Naive thymus-derived CD4-positive, alpha-beta T cell (primary cell): Measurements from ENCODE around the gene PCDHGB5. TPM values are rescaled to one million over a fixed set of nuclear protein-coding genes. Genes with fewer than 3 reads are reported as not detected.
A peak's percentile ranks its signal among the peaks of the same experiment; 100 is the strongest.

Experiments
- ATAC-seq: fragments of 150-1000 bp; cut with Tn5 transposase; 2 replicates; pipeline ENCODE4 v1.10.0; 2021; ENCODE audit warnings: mild to moderate bottlenecking, moderate library complexity
- CTCF ChIA-PET: fragments of 350-600 bp; sonication (Branson Sonifier 250); formaldehyde crosslinking; loops from one replicate; lab custom pipeline; 2021; ENCODE audit warnings: antibody characterized with exemption; lab: Charles Lee
- POLR2A ChIA-PET: fragments of 350-600 bp; sonication (Branson Sonifier 250); formaldehyde crosslinking; loops from one replicate; lab custom pipeline; 2021; ENCODE audit warnings: antibody characterized with exemption, inconsistent platforms; lab: Charles Lee
- DNase-seq, 9 donors: peaks; one replicate each; pipeline versions ENCODE4 v3.0.0 to v3.0.0-alpha.2; 2020 to 2022; ENCODE audit warnings: mixed read lengths in 1 of 9
- H3K27ac ChIP-seq: one replicate; pipeline ENCODE4 v1.7.0; 2013; ENCODE audit warnings: mild to moderate bottlenecking, low read depth, low read length, moderate library complexity
- H3K27me3 ChIP-seq, 2 donors: one replicate each; pipeline ENCODE4 v1.7.0; 2013; ENCODE audit warnings: low read length in 2 of 2, mild to moderate bottlenecking in 2 of 2, moderate library complexity in 2 of 2; ENCODE audit not compliant: control insufficient read depth in 2 of 2, insufficient read depth in 2 of 2
- H3K36me3 ChIP-seq, 3 experiments: 1 replicate in 2 of 3; 2 replicates in 1 of 3; pipeline ENCODE4 v1.7.0; 2013; ENCODE audit warnings: low read length in 3 of 3, mild to moderate bottlenecking in 3 of 3, moderate library complexity in 1 of 3; ENCODE audit not compliant: insufficient read depth in 3 of 3, control insufficient read depth in 2 of 3
- H3K4me1 ChIP-seq, 2 donors: one replicate each; pipeline ENCODE4 v1.7.0; 2013; ENCODE audit warnings: low read length in 2 of 2, mild to moderate bottlenecking in 2 of 2, moderate library complexity in 1 of 2; ENCODE audit not compliant: control insufficient read depth in 2 of 2, insufficient read depth in 2 of 2
- H3K4me3 ChIP-seq: 2 replicates; pipeline ENCODE4 v1.7.0; 2013; ENCODE audit warnings: mild to moderate bottlenecking, low read length
- H3K9me3 ChIP-seq, 3 experiments: 1 replicate in 2 of 3; 2 replicates in 1 of 3; pipeline ENCODE4 v1.7.0; 2013; ENCODE audit warnings: low read length in 3 of 3; ENCODE audit not compliant: control insufficient read depth in 2 of 3
- H3K27ac Mint-ChIP-seq, 9 donors: one replicate each; pipeline ENCODE4 v1.8.0; 2020 to 2022; ENCODE audit warnings: mixed read lengths in 9 of 9, mild to moderate bottlenecking in 8 of 9, moderate library complexity in 5 of 9, inconsistent platforms in 2 of 9
- H3K27me3 Mint-ChIP-seq, 5 donors: one replicate each; pipeline ENCODE4 v1.8.0; 2021 to 2022; ENCODE audit warnings: mixed read lengths in 5 of 5, mild to moderate bottlenecking in 1 of 5
- H3K36me3 Mint-ChIP-seq, 5 donors: one replicate each; pipeline ENCODE4 v1.8.0; 2020 to 2022; ENCODE audit warnings: mixed read lengths in 5 of 5, mild to moderate bottlenecking in 3 of 5, inconsistent platforms in 1 of 5
- H3K4me1 Mint-ChIP-seq, 7 donors: one replicate each; pipeline ENCODE4 v1.8.0; 2020 to 2022; ENCODE audit warnings: mixed read lengths in 7 of 7, mild to moderate bottlenecking in 3 of 7, inconsistent platforms in 1 of 7
- H3K4me3 Mint-ChIP-seq, 10 donors: one replicate each; pipeline ENCODE4 v1.8.0; 2020 to 2022; ENCODE audit warnings: mild to moderate bottlenecking in 10 of 10, mixed read lengths in 10 of 10, moderate library complexity in 6 of 10, inconsistent platforms in 2 of 10
- H3K9me3 Mint-ChIP-seq, 11 donors: one replicate each; pipeline ENCODE4 v1.8.0; 2020 to 2022; ENCODE audit warnings: mixed read lengths in 11 of 11, mild to moderate bottlenecking in 4 of 11, inconsistent platforms in 1 of 11, moderate library complexity in 1 of 11
- intact Hi-C, 2 donors: fragments of 100-400 bp; cut with micrococcal nuclease; formaldehyde crosslinking; loops; one replicate each; pipeline ENCODE4 v1.15.1; 2023
- polyA plus RNA-seq, 2 donors: library from polyadenylated mRNA; unstranded; fragments of 300-500 nt; fragmentation: Illumina TruSeq; gene quantifications; one replicate each; pipeline ENCODE4 v1.2.3, GENCODE V29; 2021
- total RNA-seq, 6 experiments: library from RNA in 5 of 6; stranded (reverse) in 5 of 6; gene quantifications; 1 replicate in 5 of 6; 2 replicates in 1 of 6; pipeline ENCODE4 v1.2.3 and lab custom pipeline; 2021 to 2026

The PCDHGB5 gene
- total and polyA plus RNA-seq, 7 experiments from 2014 or later = 0.09 to 0.49 (median 0.42) TPM

GRCh38 chr5:141366016-141366896 is 31.5 kb upstream of the PCDHGB5 start:
- ATAC-seq = no peak
- Histone ChIP-seq H3K4me3 (no peak overlapping the region), H3K4me1 (no peaks in the 10 kb centered on the region), H3K27me3 (peaks cover 5 to 25% of the 10 kb centered on the region in 2 donors), H3K27ac (no peak overlapping the region), H3K36me3 (no peaks in the 10 kb centered on the region), H3K9me3 (peaks cover 0 to 49% (median 0%) of the 10 kb centered on the region in 3 experiments)
- Mint-ChIP-seq H3K9me3 (peaks cover 12 to 93% (median 59%) of the 10 kb centered on the region in 11 donors), H3K27ac (no peak overlapping the region), H3K36me3 (peaks cover 8 to 34% (median 16%) of the 10 kb centered on the region in 5 donors), H3K27me3 (peaks cover 54 to 93% (median 83%) of the 10 kb centered on the region in 5 donors), H3K4me3 (no peak overlapping the region), H3K4me1 (peaks cover 2 to 12% (median 6%) of the 10 kb centered on the region in 7 donors)
- ChIA-PET CTCF (no interaction called here), POLR2A (no interaction called here)
- DNase-seq = no peak
- intact Hi-C loops = loop anchor here in 1 of 2 donors (10.0 kb wide), 1 partner anchor 131 kb away; no protein-coding TSS in a partner anchor

DNA sequence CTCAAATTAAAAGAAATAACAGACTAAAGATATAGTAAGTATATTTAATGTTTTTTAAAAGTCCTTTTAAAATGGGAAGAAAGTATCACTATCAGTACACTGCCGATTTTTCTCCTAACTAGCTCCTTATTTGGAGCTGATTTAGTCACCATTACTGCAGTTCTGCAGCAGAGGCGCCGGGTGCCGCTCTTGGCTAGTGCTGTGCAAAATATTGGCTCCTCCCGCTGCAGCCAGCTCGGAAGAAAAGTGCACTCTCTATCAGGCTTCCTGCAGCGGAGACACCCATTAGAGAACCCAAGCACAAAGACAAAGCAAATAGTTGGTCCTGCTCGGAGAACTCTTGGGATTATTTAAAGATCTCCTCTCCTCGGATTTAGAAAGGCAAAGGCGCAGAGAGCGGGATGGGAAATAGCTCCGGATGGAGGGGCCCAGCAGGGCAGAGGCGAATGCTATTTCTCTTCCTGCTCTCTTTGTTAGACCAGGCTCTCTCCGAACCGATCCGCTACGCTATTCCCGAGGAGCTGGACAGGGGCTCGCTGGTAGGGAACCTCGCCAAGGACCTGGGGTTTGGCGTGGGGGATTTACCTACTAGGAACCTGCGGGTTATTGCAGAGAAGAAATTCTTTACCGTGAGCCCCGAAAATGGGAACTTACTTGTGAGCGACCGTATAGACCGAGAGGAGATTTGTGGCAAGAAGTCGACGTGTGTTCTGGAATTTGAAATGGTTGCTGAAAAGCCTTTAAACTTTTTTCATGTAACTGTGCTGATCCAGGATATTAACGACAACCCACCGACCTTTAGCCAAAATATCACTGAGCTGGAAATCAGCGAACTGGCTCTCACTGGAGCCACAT is 27.5 kb upstream of the PCDHGB5 start, which contains the start of gene PCDHGB3:
TSS of gene PCDHGB3 (plus strand) at position 249 of the 855 bp plus-strand sequence. CDS start at position 402, 153 bp downstream.
- H3K4me1 ChIP-seq = no peaks in the 10 kb centered on the region
- ChIA-PET POLR2A (no interaction called here), CTCF (interaction anchor here (0.6 to 1.2 kb wide), 5 partner anchors 51 to 539 kb away, joined by 3 to 5 read pairs (median 4); partner anchors contain the start of gene PCDHGA11)
- peaks cover 4 to 24% (median 7%) of the 10 kb centered on the region in 5 donors for H3K36me3 Mint-ChIP-seq
- DNase-seq = peak in 5 of 9 donors; percentile 21 to 42 (median 27)
- intact Hi-C loops = loop anchor here (1.0 to 10.0 kb wide), 2 partner anchors 135 to 194 kb away; no protein-coding TSS in a partner anchor
- H3K27ac Mint-ChIP-seq = no peak within 1 kb of the TSS
- no peaks in the 10 kb centered on the region for H3K36me3 ChIP-seq
- peaks cover 2 to 8% (median 6%) of the 10 kb centered on the region in 7 donors for H3K4me1 Mint-ChIP-seq
- H3K4me3 Mint-ChIP-seq = peak within 1 kb of the TSS; percentile 70 to 86 (median 82)
- H3K27me3 ChIP-seq = peaks cover 0 to 11% of the 10 kb centered on the region in 2 donors
- H3K27me3 Mint-ChIP-seq = peaks cover 42 to 93% (median 82%) of the 10 kb centered on the region in 5 donors
- H3K9me3 Mint-ChIP-seq = peaks cover 3 to 93% (median 47%) of the 10 kb centered on the region in 11 donors
- no peak within 1 kb of the TSS for H3K27ac ChIP-seq
- H3K9me3 ChIP-seq = peaks cover 0 to 48% (median 0%) of the 10 kb centered on the region in 3 experiments
- peak; percentile 76 for ATAC-seq
- H3K4me3 ChIP-seq = peak within 1 kb of the TSS; percentile 29

- CTCF ChIA-PET = interaction anchor here (0.6 kb wide), 1 partner anchor 957 kb away, joined by 6 read pairs; no protein-coding TSS in a partner anchor
- Mint-ChIP-seq H3K9me3 (peaks cover 8 to 93% (median 45%) of the 10 kb centered on the region in 11 donors), H3K27me3 (peaks cover 32 to 85% (median 79%) of the 10 kb centered on the region in 5 donors), H3K4me3 (peak overlapping the region in 2 of 10 donors; percentile 66 to 81), H3K4me1 (peaks cover 2 to 8% (median 6%) of the 10 kb centered on the region in 7 donors), H3K27ac (peak overlapping the region in 1 of 9 donors; percentile 49), H3K36me3 (peaks cover 2 to 22% (median 12%) of the 10 kb centered on the region in 5 donors)
- Histone ChIP-seq H3K36me3 (no peaks in the 10 kb centered on the region), H3K4me1 (no peaks in the 10 kb centered on the region), H3K27ac (no peak overlapping the region), H3K9me3 (peaks cover 0 to 41% (median 0%) of the 10 kb centered on the region in 3 experiments), H3K4me3 (no peak overlapping the region), H3K27me3 (peaks cover 0 to 8% of the 10 kb centered on the region in 2 donors)
- POLR2A ChIA-PET = no interaction called here
- intact Hi-C loops = no loop called here
- ATAC-seq (no peak), DNase-seq (no peak)
These were observed 25.9 kb upstream of the PCDHGB5 start for GRCh38 chr5:141371572-141372475.

DNA sequence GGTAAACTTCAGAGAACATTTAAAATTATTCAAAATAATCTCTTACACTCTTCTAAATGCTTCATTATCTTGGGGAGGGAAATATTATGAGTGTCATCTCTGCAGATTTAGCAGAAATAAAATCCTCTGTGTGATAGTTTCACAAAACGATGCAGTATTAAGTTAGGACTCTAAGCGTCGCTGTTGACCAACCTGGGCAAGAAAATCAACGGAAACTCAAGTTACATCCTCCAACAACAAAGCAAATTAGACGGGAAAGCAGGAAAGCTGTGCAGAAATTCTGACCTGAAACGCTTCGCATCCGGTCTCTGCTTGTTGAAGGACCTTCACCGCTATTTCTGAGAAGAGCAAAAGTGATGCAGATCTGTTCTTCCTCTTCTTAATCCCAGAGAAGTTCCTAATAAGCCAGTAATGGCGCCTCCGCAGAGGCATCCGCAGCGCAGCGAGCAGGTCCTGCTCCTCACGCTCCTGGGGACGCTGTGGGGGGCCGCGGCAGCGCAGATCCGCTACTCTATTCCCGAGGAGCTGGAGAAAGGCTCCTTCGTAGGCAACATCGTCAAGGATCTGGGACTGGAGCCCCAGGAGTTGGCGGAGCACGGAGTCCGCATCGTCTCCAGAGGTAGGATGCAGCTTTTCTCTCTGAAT is 24.0 kb upstream of the PCDHGB5 start, which contains the start of gene PCDHGA6:
TSS of gene PCDHGA6 (plus strand) at position 219 of the 645 bp plus-strand sequence. CDS start at position 412, 193 bp downstream.
- Mint-ChIP-seq H3K4me3 (peak within 1 kb of the TSS in 9 of 10 donors; percentile 18 to 59 (median 49)), H3K36me3 (peaks cover 2 to 22% (median 12%) of the 10 kb centered on the region in 5 donors), H3K27me3 (peaks cover 26 to 82% (median 71%) of the 10 kb centered on the region in 5 donors), H3K4me1 (peaks cover 2 to 8% (median 6%) of the 10 kb centered on the region in 7 donors), H3K27ac (no peak within 1 kb of the TSS), H3K9me3 (peaks cover 8 to 93% (median 47%) of the 10 kb centered on the region in 11 donors)
- DNase-seq (no peak), ATAC-seq (no peak)
- no peaks in the 10 kb centered on the region for H3K36me3 ChIP-seq
- H3K4me1 ChIP-seq = no peaks in the 10 kb centered on the region
- no peak within 1 kb of the TSS for H3K27ac ChIP-seq
- H3K4me3 ChIP-seq = no peak within 1 kb of the TSS
- no peaks in the 10 kb centered on the region for H3K27me3 ChIP-seq
- ChIA-PET CTCF (no interaction called here), POLR2A (interaction anchor here (0.7 kb wide), 1 partner anchor 198 kb away, joined by 3 read pairs; no protein-coding TSS in a partner anchor)
- intact Hi-C loops = no loop called here
- H3K9me3 ChIP-seq = peaks cover 0 to 50% (median 0%) of the 10 kb centered on the region in 3 experiments

DNA sequence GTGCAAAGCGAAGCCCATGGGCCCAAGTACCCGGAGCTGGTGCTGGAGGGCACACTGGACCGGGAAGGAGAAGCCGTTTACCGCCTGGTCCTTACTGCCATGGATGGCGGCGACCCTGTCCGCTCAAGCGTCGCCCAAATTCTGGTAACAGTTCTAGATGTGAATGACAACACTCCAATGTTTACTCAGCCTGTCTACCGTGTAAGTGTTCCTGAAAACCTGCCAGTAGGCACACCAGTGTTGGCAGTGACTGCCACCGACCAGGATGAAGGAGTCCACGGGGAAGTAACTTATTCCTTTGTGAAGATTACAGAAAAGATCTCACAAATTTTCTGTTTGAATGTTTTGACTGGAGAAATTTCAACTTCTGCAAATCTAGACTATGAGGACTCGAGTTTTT is 23.1 kb upstream of the PCDHGB5 start:
- intact Hi-C loops = no loop called here
- H3K27ac Mint-ChIP-seq = no peak overlapping the region
- Histone ChIP-seq H3K36me3 (no peaks in the 10 kb centered on the region), H3K4me3 (no peak overlapping the region), H3K27me3 (no peaks in the 10 kb centered on the region), H3K4me1 (no peaks in the 10 kb centered on the region), H3K9me3 (peaks cover 0 to 50% (median 0%) of the 10 kb centered on the region in 3 experiments), H3K27ac (no peak overlapping the region)
- ATAC-seq (no peak), DNase-seq (no peak)
- H3K27me3 Mint-ChIP-seq = peaks cover 24 to 82% (median 71%) of the 10 kb centered on the region in 5 donors
- H3K4me3 Mint-ChIP-seq = no peak overlapping the region
- peaks cover 2 to 8% (median 6%) of the 10 kb centered on the region in 7 donors for H3K4me1 Mint-ChIP-seq
- POLR2A ChIA-PET = no interaction called here
- H3K36me3 Mint-ChIP-seq = peaks cover 2 to 22% (median 12%) of the 10 kb centered on the region in 5 donors
- CTCF ChIA-PET = no interaction called here
- H3K9me3 Mint-ChIP-seq = peaks cover 8 to 93% (median 50%) of the 10 kb centered on the region in 11 donors
